Skin epidermis (tissue), 12 donors: Measurements from ENCODE around the gene BABAM2.

Experiments
- H3K27ac ChIP-seq, 21 experiments: fragments of 200-600 bp; sonication (generic) in 11 of 21; one replicate each; pipeline ENCODE4 v1.5.0; 2020; ENCODE audit warnings: mild to moderate bottlenecking in 3 of 21, inconsistent platforms in 2 of 21, moderate library complexity in 2 of 21
- H3K4me3 ChIP-seq, 7 experiments: fragments of 200-600 bp; sonication (generic) in 2 of 7; one replicate each; pipeline ENCODE4 v1.5.0; 2020; ENCODE audit warnings: inconsistent platforms in 2 of 7, mild to moderate bottlenecking in 2 of 7, moderate library complexity in 1 of 7

BABAM2 gene

GRCh38 chr2:28296904-28297303 lies 406.4 kb downstream of the BABAM2 start:
- Histone ChIP-seq H3K4me3 (no peak overlapping the region), H3K27ac (peak overlapping the region in 1 of 21 experiments; percentile 22)

- Histone ChIP-seq H3K27ac (no peak overlapping the region), H3K4me3 (no peak overlapping the region)
These were observed 407.0 kb downstream of the BABAM2 start for GRCh38 chr2:28297531-28297930.

- Histone ChIP-seq H3K4me3 (no peak overlapping the region), H3K27ac (no peak overlapping the region)
These were observed 407.9 kb downstream of the BABAM2 start for GRCh38 chr2:28298406-28298805.

GRCh38 chr2:28300485-28301341 lies 410.2 kb downstream of the BABAM2 start:
- peak overlapping the region in 14 of 21 experiments; percentile 16 to 70 (median 46) for H3K27ac ChIP-seq
- H3K4me3 ChIP-seq = no peak overlapping the region

GRCh38 chr2:28305202-28305601 lies 414.7 kb downstream of the BABAM2 start:
- Histone ChIP-seq H3K4me3 (no peak overlapping the region), H3K27ac (no peak overlapping the region)

GRCh38 chr2:28310107-28310506 lies 419.6 kb downstream of the BABAM2 start:
- Histone ChIP-seq H3K27ac (no peak overlapping the region), H3K4me3 (no peak overlapping the region)

GRCh38 chr2:28311660-28312249 lies 421.2 kb downstream of the BABAM2 start:
- Histone ChIP-seq H3K4me3 (no peak overlapping the region), H3K27ac (no peak overlapping the region)

GRCh38 chr2:28312307-28313219 lies 422.0 kb downstream of the BABAM2 start:
- H3K27ac ChIP-seq = no peak overlapping the region
- no peak overlapping the region for H3K4me3 ChIP-seq

GRCh38 chr2:28313220-28313784 lies 422.8 kb downstream of the BABAM2 start:
- Histone ChIP-seq H3K4me3 (no peak overlapping the region), H3K27ac (no peak overlapping the region)

- no peak overlapping the region for H3K27ac ChIP-seq
- H3K4me3 ChIP-seq = no peak overlapping the region
These were observed 424.4 kb downstream of the BABAM2 start for GRCh38 chr2:28314968-28315367.

- no peak overlapping the region for H3K4me3 ChIP-seq
- H3K27ac ChIP-seq = peak overlapping the region in 17 of 21 experiments; percentile 4 to 66 (median 37)
These were observed 426.2 kb downstream of the BABAM2 start for GRCh38 chr2:28316546-28317335.

GRCh38 chr2:28317390-28317789 lies 426.9 kb downstream of the BABAM2 start:
- no peak overlapping the region for H3K4me3 ChIP-seq
- peak overlapping the region in 16 of 21 experiments; percentile 10 to 66 (median 41) for H3K27ac ChIP-seq

GRCh38 chr2:28318023-28318422 lies 427.5 kb downstream of the BABAM2 start:
- H3K27ac ChIP-seq = peak overlapping the region in 12 of 21 experiments; percentile 10 to 66 (median 40)
- no peak overlapping the region for H3K4me3 ChIP-seq

GRCh38 chr2:28318462-28319117 lies 428.1 kb downstream of the BABAM2 start:
- Histone ChIP-seq H3K4me3 (no peak overlapping the region), H3K27ac (peak overlapping the region in 7 of 21 experiments; percentile 10 to 58 (median 34))

- peak overlapping the region in 7 of 21 experiments; percentile 12 to 46 (median 21) for H3K27ac ChIP-seq
- H3K4me3 ChIP-seq = no peak overlapping the region
These were observed 428.8 kb downstream of the BABAM2 start for GRCh38 chr2:28319118-28320008.

- no peak overlapping the region for H3K4me3 ChIP-seq
- peak overlapping the region in 2 of 21 experiments; percentile 23 to 27 for H3K27ac ChIP-seq
These were observed 429.5 kb downstream of the BABAM2 start for GRCh38 chr2:28320009-28320365.

GRCh38 chr2:28320371-28320770 lies 429.8 kb downstream of the BABAM2 start:
- no peak overlapping the region for H3K4me3 ChIP-seq
- H3K27ac ChIP-seq = peak overlapping the region in 4 of 21 experiments; percentile 8 to 29 (median 20)
